ENCODE results near the gene GUCA2B. TPM values are rescaled to one million over a fixed set of nuclear protein-coding genes. Genes with fewer than 3 reads are reported as not detected.

Gene GUCA2B
- total RNA-seq, 2 experiments from 2014 or later, result not detected

DNA sequence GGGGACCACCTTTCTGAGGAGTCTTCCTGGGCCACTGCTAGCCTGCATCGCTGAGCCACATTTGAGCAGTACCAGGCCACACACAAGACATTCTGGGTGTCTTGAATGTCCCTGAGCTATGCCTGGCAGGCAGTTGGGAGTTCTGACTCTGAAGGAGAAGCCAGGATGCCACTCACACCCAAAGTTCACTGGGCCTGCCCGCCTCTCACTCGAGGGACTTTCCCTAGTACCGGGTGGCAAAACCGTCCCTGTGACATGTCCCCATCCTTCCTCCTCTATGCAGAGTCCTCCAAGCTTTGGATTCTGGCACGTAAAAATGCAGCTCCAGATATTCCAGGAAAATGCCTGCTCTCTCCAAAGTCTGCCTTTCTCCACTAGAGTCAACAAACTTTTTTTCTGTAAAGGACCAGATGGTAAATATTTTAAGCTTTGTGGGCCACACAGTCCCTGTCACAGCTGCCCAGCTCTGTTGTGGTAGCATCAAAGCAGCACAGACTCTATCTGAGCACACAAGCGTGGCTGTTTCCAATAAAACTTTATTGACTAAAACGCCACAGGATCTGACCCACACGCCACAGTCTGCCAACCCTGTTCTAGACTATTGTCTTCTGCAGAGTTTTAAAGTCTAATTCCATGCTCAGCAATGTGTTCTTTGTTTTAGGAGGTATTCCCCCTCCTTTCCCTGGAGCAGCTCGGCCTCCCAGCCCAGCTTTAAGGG, 19.2 kb upstream of the GUCA2B start:
- no peak for DNase-seq

DNA sequence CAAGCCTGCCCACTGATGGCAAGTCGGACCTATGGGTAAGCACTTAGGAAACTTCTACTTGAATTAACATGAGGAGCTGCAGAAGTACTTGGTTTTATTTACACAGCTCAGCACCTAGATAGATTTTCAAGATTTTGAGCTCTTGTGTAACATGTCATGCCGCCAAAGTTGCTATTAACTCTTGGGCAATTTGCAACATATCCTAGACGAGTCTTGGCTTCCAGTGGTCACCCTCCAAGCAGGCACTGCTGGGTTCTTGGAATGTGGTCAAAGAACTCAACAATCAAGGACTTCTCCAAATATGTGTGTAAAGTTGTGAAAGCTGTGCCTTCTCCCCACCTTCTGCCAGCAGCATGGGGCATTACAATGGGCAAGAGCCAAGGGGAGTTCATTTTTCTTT, 17.8 kb upstream of the GUCA2B start:
- Mint-ChIP-seq H3K36me3 (ENCODE audit: low read depth) (no peaks in the 10 kb centered on the region), H3K27ac (no peak overlapping the region)
- CTCF ChIA-PET, result no interaction called here

More for the DNA sequence above, 19.2 kb upstream of the GUCA2B start:
- CTCF ChIA-PET, result no interaction called here
- H3K27me3 Mint-ChIP-seq, result peaks cover 12% of the 10 kb centered on the region
- H3K36me3 Mint-ChIP-seq (ENCODE audit: low read depth), result no peaks in the 10 kb centered on the region
- POLR2A ChIA-PET, result no interaction called here
- no peak overlapping the region for H3K4me3 Mint-ChIP-seq
- no peaks in the 10 kb centered on the region for H3K4me1 Mint-ChIP-seq
- no peak overlapping the region for H3K27ac Mint-ChIP-seq
- no peaks in the 10 kb centered on the region for H3K9me3 Mint-ChIP-seq

GRCh38 chr1:42136466-42136865, 16.7 kb upstream of the GUCA2B start:
- Mint-ChIP-seq H3K9me3 (no peaks in the 10 kb centered on the region), H3K27me3 (peaks cover 6% of the 10 kb centered on the region), H3K27ac (no peak overlapping the region), H3K36me3 (ENCODE audit: low read depth) (no peaks in the 10 kb centered on the region), H3K4me3 (no peak overlapping the region), H3K4me1 (no peaks in the 10 kb centered on the region)
- DNase-seq, result no peak
- POLR2A ChIA-PET, result no interaction called here
- CTCF ChIA-PET, result interaction anchor here (0.9 to 1.0 kb wide), 2 partner anchors 11 to 37 kb away, joined by 3 to 4 read pairs; no protein-coding TSS in a partner anchor

More for the DNA sequence above, 17.8 kb upstream of the GUCA2B start:
- Mint-ChIP-seq H3K9me3 (no peaks in the 10 kb centered on the region), H3K4me3 (no peak overlapping the region), H3K4me1 (no peaks in the 10 kb centered on the region), H3K27me3 (peaks cover 6% of the 10 kb centered on the region)
- POLR2A ChIA-PET, result no interaction called here
- no peak for DNase-seq

- no peaks in the 10 kb centered on the region for H3K36me3 Mint-ChIP-seq (ENCODE audit: low read depth)
- peaks cover 6% of the 10 kb centered on the region for H3K27me3 Mint-ChIP-seq
- H3K4me1 Mint-ChIP-seq, result no peaks in the 10 kb centered on the region
- no peak overlapping the region for H3K4me3 Mint-ChIP-seq
- no peak overlapping the region for H3K27ac Mint-ChIP-seq
- H3K9me3 Mint-ChIP-seq, result no peaks in the 10 kb centered on the region
- ChIA-PET POLR2A (no interaction called here), CTCF (no interaction called here)
- no peak for DNase-seq
Measured at GRCh38 chr1:42137766-42138165, 15.4 kb upstream of the GUCA2B start.

DNA sequence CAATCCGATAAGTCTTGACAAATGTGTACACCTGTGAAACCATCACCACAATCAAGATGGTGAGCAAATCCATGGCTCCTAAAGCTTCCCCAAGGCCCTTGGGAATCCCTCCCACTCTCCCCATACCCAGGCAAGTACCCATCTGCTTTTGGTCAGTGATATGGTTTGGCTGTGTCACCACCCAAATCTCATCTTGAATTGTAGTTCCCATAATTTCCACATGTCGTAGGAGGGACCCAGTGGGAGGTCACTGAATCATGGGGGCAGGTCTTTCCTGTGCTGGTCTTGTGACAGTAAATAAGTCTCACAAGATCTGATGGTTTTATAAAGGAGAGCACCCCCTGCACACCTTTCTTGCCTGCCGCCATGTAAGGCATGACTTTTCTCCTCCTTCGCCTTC, 14.6 kb upstream of the GUCA2B start:
- ChIA-PET CTCF (no interaction called here), POLR2A (no interaction called here)
- Mint-ChIP-seq H3K4me1 (peaks cover 4% of the 10 kb centered on the region), H3K4me3 (no peak overlapping the region), H3K9me3 (no peaks in the 10 kb centered on the region), H3K36me3 (ENCODE audit: low read depth) (no peaks in the 10 kb centered on the region), H3K27me3 (peaks cover 9% of the 10 kb centered on the region), H3K27ac (no peak overlapping the region)
- no peak for DNase-seq

DNA sequence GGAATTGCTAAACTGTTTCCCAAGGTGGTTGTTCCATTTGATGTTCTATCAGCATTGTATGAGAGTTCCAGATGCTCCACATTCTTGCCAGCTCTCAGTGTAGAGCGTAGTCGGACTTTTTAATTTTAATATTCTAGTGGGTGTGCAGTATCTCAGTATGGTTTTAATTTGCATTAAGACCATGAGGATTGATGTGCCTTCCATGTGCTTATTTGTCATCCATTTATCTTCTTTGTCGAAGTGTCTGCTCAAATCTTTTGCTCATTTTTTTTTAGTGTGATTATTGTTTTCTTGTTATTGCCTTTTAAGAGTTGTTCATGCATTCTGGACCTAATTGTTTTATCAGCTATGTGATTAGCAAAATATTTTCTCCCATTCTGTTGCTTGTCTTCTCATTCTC, 13.8 kb upstream of the GUCA2B start:
- H3K36me3 Mint-ChIP-seq (ENCODE audit: low read depth), result no peaks in the 10 kb centered on the region
- H3K4me1 Mint-ChIP-seq, result peaks cover 4% of the 10 kb centered on the region
- H3K9me3 Mint-ChIP-seq, result no peaks in the 10 kb centered on the region
- DNase-seq, result no peak
- no peak overlapping the region for H3K27ac Mint-ChIP-seq
- ChIA-PET POLR2A (no interaction called here), CTCF (no interaction called here)
- H3K27me3 Mint-ChIP-seq, result peaks cover 9% of the 10 kb centered on the region
- H3K4me3 Mint-ChIP-seq, result no peak overlapping the region

GRCh38 chr1:42140191-42140590, 13.0 kb upstream of the GUCA2B start:
- no peak overlapping the region for H3K27ac Mint-ChIP-seq
- CTCF ChIA-PET, result no interaction called here
- peaks cover 4% of the 10 kb centered on the region for H3K4me1 Mint-ChIP-seq
- no peak overlapping the region for H3K4me3 Mint-ChIP-seq
- POLR2A ChIA-PET, result no interaction called here
- H3K9me3 Mint-ChIP-seq, result no peaks in the 10 kb centered on the region
- H3K36me3 Mint-ChIP-seq (ENCODE audit: low read depth), result no peaks in the 10 kb centered on the region
- DNase-seq, result no peak
- peaks cover 9% of the 10 kb centered on the region for H3K27me3 Mint-ChIP-seq

DNA sequence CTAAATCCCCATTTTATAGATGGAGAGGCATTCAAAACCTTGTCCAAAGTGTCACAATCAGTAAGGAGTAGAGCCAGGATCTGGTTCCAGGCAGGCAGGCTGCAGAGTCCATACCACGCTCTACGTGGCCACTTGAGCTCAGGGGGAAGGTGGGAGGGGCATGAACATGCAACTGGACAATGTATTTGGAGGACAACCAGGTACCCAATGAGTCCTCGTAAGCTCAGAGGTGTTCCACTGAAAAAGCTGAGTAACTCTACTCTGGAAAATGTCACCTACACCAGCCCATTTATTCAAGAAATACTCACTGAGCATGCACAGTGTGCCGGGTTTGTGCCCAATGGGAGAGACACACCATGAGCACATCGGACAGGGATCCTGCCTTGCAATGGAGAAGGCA, 11.2 kb upstream of the GUCA2B start:
- Mint-ChIP-seq H3K9me3 (no peaks in the 10 kb centered on the region), H3K27ac (no peak overlapping the region), H3K4me1 (peaks cover 4% of the 10 kb centered on the region), H3K4me3 (no peak overlapping the region), H3K27me3 (peaks cover 6% of the 10 kb centered on the region), H3K36me3 (ENCODE audit: low read depth) (no peaks in the 10 kb centered on the region)
- CTCF ChIA-PET, result no interaction called here
- no peak for DNase-seq
- POLR2A ChIA-PET, result no interaction called here

- peaks cover 4% of the 10 kb centered on the region for H3K4me1 Mint-ChIP-seq
- peaks cover 6% of the 10 kb centered on the region for H3K27me3 Mint-ChIP-seq
- no peaks in the 10 kb centered on the region for H3K9me3 Mint-ChIP-seq
- ChIA-PET CTCF (no interaction called here), POLR2A (no interaction called here)
- no peak overlapping the region for H3K27ac Mint-ChIP-seq
- H3K36me3 Mint-ChIP-seq (ENCODE audit: low read depth), result no peaks in the 10 kb centered on the region
- no peak overlapping the region for H3K4me3 Mint-ChIP-seq
- no peak for DNase-seq
Measured at GRCh38 chr1:42142894-42143675, 10.1 kb upstream of the GUCA2B start.

DNA sequence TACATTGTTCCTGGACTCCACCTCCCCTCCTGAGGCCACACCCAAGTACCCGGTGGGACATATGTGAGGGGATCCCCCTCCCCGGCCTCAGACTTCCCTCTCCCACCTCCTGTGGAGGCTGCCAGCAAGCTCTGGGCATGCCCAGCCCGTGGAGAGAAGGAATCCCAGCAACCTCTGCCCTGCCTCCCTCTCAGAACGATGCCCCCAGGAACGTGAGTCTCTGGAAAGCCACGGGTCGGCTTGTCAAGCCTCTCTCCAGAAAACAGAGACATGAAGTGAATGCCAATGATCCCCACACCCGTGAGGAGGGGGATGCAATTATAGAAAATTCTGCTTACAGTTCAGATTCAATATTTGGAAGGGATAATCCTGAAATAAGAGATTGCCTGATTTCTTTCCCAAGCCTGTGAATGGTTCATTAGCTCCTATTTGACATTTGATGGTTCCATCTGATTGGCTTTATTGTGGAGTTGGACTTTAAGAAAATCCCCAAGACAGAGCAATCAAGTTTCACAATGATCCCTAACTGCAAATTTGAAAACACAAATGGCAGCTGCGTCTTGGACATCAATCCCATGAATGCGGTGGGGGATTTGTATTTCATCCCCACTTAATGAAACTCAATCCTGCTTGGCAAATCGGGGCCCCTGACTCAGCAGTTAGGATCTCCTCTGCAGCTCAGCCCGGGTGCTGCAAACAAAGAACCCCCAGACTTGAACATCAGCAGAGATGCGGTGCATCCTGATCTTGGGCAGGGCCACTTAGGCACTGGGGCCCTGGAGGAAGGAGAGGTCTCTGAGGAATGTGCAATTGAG, 9.1 kb upstream of the GUCA2B start:
- no peaks in the 10 kb centered on the region for H3K36me3 Mint-ChIP-seq (ENCODE audit: low read depth)
- CTCF ChIA-PET, result no interaction called here

DNA sequence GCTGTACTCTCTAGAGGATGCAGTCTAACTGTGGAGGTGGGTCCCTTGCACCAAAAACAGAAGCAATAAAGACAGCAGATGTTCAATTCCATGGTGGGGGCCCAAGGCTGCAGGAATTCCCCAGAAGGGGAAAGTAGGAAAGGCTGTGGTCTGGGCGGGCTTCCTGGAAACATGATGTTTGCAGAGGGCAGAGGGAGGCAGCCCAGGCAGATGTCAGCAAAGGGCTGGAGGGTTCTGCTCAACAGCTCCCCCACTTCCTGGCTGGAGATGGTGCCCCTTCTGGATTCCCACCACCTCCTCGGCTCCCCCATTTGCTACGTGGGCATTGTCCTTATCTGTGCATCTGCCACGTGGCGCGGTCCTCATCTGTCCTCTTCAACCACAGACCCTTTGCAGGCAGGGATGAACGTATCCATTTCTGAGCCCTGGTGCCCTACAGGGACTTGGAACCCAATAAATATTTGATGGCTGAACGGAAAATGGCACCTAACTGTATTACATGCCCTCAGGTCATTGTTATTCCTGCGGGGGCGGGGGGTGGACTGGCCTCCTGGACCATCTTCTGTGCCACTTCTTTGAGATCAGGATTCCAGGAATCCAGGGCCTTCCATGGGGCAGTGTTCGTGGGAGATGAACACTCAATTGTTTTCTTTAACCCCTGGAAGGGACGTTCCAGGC, 8.4 kb upstream of the GUCA2B start:
- CTCF ChIA-PET, result no interaction called here
- H3K4me3 Mint-ChIP-seq, result no peak overlapping the region

More for the DNA sequence above, 9.1 kb upstream of the GUCA2B start:
- DNase-seq, result no peak
- H3K27ac Mint-ChIP-seq, result no peak overlapping the region
- POLR2A ChIA-PET, result no interaction called here
- no peak overlapping the region for H3K4me3 Mint-ChIP-seq
- no peaks in the 10 kb centered on the region for H3K9me3 Mint-ChIP-seq
- peaks cover 6% of the 10 kb centered on the region for H3K27me3 Mint-ChIP-seq
- peaks cover 4% of the 10 kb centered on the region for H3K4me1 Mint-ChIP-seq

DNA sequence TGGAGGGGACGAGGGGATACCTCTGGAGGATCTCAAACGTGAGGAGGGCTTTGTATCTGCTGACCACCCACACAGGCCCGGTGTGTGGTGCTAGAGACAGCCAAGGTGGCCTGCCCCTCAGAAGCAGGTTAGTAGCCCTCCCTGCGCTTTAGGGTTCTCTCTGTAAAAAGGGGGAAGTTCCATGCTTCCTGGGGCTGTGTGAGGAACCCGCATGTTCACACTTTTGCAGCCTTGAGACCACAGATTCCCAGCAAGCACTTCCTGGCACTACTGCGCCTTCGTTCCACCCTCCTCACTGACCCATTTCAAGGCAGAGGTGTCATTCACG, 7.9 kb upstream of the GUCA2B start:
- CTCF ChIA-PET, result no interaction called here
- Mint-ChIP-seq H3K4me1 (peaks cover 4% of the 10 kb centered on the region), H3K27me3 (peaks cover 12% of the 10 kb centered on the region), H3K9me3 (no peaks in the 10 kb centered on the region), H3K27ac (no peak overlapping the region), H3K36me3 (ENCODE audit: low read depth) (no peaks in the 10 kb centered on the region), H3K4me3 (no peak overlapping the region)
- POLR2A ChIA-PET, result no interaction called here
- DNase-seq, result no peak

More for the DNA sequence above, 8.4 kb upstream of the GUCA2B start:
- Mint-ChIP-seq H3K4me1 (peaks cover 4% of the 10 kb centered on the region), H3K27me3 (peaks cover 8% of the 10 kb centered on the region), H3K9me3 (no peaks in the 10 kb centered on the region), H3K27ac (no peak overlapping the region), H3K36me3 (ENCODE audit: low read depth) (no peaks in the 10 kb centered on the region)
- DNase-seq, result no peak
- POLR2A ChIA-PET, result no interaction called here
